HEK293 (cell line): Measurements from ENCODE around the gene CRABP2.

Experiments used
- CTCF ChIP-seq: fragments of 450-650 bp; formaldehyde crosslinking; IDR thresholded peaks from 2 replicates; pipeline ENCODE4 v1.5.1; 2016; ENCODE audit warnings: missing biosample characterization, missing genetic modification characterization
- SP2 ChIP-seq: fragments of 450-650 bp; formaldehyde crosslinking; IDR thresholded peaks from 2 replicates; pipeline ENCODE4 v1.5.1; 2016; ENCODE audit warnings: missing biosample characterization, missing genetic modification characterization
- YY1 ChIP-seq: fragments of 450-650 bp; formaldehyde crosslinking; IDR thresholded peaks from 2 replicates; pipeline ENCODE4 v1.5.1; 2018; ENCODE audit warnings: missing biosample characterization, missing genetic modification characterization
- ZNF121 ChIP-seq: fragments of 450-650 bp; formaldehyde crosslinking; IDR thresholded peaks from 2 replicates; pipeline ENCODE4 v1.5.1; 2016; ENCODE audit warnings: missing biosample characterization, missing genetic modification characterization
- ZNF510 ChIP-seq: fragments of 450-650 bp; formaldehyde crosslinking; IDR thresholded peaks from 2 replicates; pipeline ENCODE4 v1.5.1; 2018; ENCODE audit warnings: mild to moderate bottlenecking, missing genetic modification characterization, missing biosample characterization; ENCODE audit not compliant: insufficient replicate concordance

GRCh38 chr1:156681196-156681960, 24.0 kb downstream of the CRABP2 start:
- TF ChIP-seq YY1 (tag by site-specific recombination) (no peak), CTCF (tag by site-specific recombination) (no peak), ZNF121 (no peak), ZNF510 (no peak), SP2 (tag by site-specific recombination) (no peak)
